ENCODE measurements around the gene CCL1.

The CCL1 gene

GRCh38 chr17:34360601-34361270, 2.3 kb downstream of the CCL1 start:
- TF ChIP-seq POLR2AphosphoS5 (IDR thresholded peaks at IDR 0.05; ENCODE audit: low read depth, low read length) (no peak), REST (IDR thresholded peaks at IDR 0.05; ENCODE audit: insufficient read depth in 1 of 2, low read depth in 2 of 2, low read length in 2 of 2) (no peak), FOXP2 (optimal IDR thresholded peaks at IDR 0.05; ENCODE audit: borderline replicate concordance, extremely low read depth, extremely low read length, insufficient read depth) (no peak), TAF1 (IDR thresholded peaks at IDR 0.05; ENCODE audit: borderline replicate concordance, insufficient read depth, low read length) (no peak), SIN3A (IDR thresholded peaks at IDR 0.05; ENCODE audit: borderline replicate concordance, insufficient read depth, low read length) (no peak)

DNA sequence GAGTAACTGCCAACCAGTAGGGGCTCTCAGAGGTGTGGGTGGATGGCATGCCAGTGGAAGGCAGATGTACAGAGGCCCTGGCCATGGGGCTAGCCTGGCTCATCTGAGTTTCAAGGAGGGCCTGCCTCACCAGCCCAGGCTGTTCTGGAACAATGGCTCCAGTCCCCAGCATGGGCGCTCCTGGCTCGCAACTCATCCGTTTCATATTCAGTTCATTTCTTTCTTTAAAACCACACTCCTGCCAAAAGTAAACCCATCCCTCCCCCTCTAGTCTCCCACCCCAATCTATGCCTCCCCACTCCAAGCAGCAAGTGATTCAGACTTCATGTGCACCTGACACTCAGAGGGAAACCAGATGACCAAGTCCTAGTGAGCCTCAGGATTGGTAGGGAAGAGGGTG, 4.4 kb downstream of the CCL1 start:
- no peak for TF ChIP-seq TAF1 (IDR thresholded peaks at IDR 0.05; ENCODE audit: borderline replicate concordance, insufficient read depth, low read length)
- no peak for TF ChIP-seq POLR2AphosphoS5 (IDR thresholded peaks at IDR 0.05; ENCODE audit: low read depth, low read length)
- TF ChIP-seq FOXP2 (optimal IDR thresholded peaks at IDR 0.05; ENCODE audit: borderline replicate concordance, extremely low read depth, extremely low read length, insufficient read depth): no peak
- TF ChIP-seq SIN3A (IDR thresholded peaks at IDR 0.05; ENCODE audit: borderline replicate concordance, insufficient read depth, low read length): no peak
- TF ChIP-seq REST (IDR thresholded peaks at IDR 0.05; ENCODE audit: insufficient read depth in 1 of 2, low read depth in 2 of 2, low read length in 2 of 2): no peak

DNA sequence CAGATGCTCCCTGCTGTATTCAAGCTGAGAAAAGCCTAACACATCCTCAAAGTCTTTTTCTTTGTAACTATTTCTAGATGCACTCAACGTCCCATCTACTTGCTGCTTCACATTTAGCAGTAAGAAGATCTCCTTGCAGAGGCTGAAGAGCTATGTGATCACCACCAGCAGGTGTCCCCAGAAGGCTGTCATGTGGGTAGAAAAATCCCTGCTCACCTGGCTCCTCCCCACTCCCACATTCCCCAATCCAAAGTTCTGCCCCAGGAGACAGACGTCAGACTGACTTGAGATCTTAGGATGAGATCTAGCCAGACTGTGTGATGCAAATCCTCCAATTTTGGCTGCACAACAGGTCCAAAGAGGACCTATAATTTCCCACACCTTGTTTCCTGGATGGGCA, 5.6 kb downstream of the CCL1 start:
- no peak for TF ChIP-seq SIN3A (IDR thresholded peaks at IDR 0.05; ENCODE audit: borderline replicate concordance, insufficient read depth, low read length)
- TF ChIP-seq REST (IDR thresholded peaks at IDR 0.05; ENCODE audit: insufficient read depth in 1 of 2, low read depth in 2 of 2, low read length in 2 of 2): no peak
- TF ChIP-seq TAF1 (IDR thresholded peaks at IDR 0.05; ENCODE audit: borderline replicate concordance, insufficient read depth, low read length): no peak
- no peak for TF ChIP-seq POLR2AphosphoS5 (IDR thresholded peaks at IDR 0.05; ENCODE audit: low read depth, low read length)

- TF ChIP-seq SIN3A (IDR thresholded peaks at IDR 0.05; ENCODE audit: borderline replicate concordance, insufficient read depth, low read length) (no peak), REST (IDR thresholded peaks at IDR 0.05; ENCODE audit: insufficient read depth in 1 of 2, low read depth in 2 of 2, low read length in 2 of 2) (no peak), TAF1 (IDR thresholded peaks at IDR 0.05; ENCODE audit: borderline replicate concordance, insufficient read depth, low read length) (no peak), FOXP2 (optimal IDR thresholded peaks at IDR 0.05; ENCODE audit: borderline replicate concordance, extremely low read depth, extremely low read length, insufficient read depth) (no peak), POLR2AphosphoS5 (IDR thresholded peaks at IDR 0.05; ENCODE audit: low read depth, low read length) (no peak)
These were observed 6.8 kb downstream of the CCL1 start, which contains the start of gene CCL13 for GRCh38 chr17:34356194-34356593. CCL13 (plus strand) TSS chr17:34356480; CDS start chr17:34356527, 47 bp downstream.

All from PFSK-1 (cell line).